Fibroblast of the aortic adventitia (primary cell): Measurements from ENCODE around the gene DRG2. TPM values are rescaled to one million over a fixed set of nuclear protein-coding genes. Genes with fewer than 3 reads are reported as not detected.

Source experiments
- DNase-seq: peaks from one replicate; pipeline ENCODE4 v3.0.0-alpha.2; 2010; ENCODE audit warnings: low read depth
- H3K4me3 ChIP-seq: 2 replicates; pipeline ENCODE4 v1.5.1; 2011; ENCODE audit warnings: low read depth, mild to moderate bottlenecking, control low read depth, low read length, moderate library complexity
- total RNA-seq: library from RNA; depleted of rRNA; stranded (reverse); fragments of >200 nt; gene quantifications from 2 replicates; pipeline ENCODE4 v1.2.3, GENCODE V29; 2012; ENCODE audit warnings: low replicate concordance
- TF ChIP-seq, protein P1 (sequence below): IDR thresholded peaks from 2 replicates; pipeline ENCODE4 v1.5.1; 2011; ENCODE audit warnings: mild to moderate bottlenecking, low read length, control low read depth, inconsistent platforms; ENCODE audit not compliant: insufficient read depth

DRG2 gene
- total RNA-seq, 1 donor = 25.3 TPM

- no peak overlapping the region for H3K4me3 ChIP-seq
- peak; percentile 59 for DNase-seq
- TF ChIP-seq, protein P1, sequence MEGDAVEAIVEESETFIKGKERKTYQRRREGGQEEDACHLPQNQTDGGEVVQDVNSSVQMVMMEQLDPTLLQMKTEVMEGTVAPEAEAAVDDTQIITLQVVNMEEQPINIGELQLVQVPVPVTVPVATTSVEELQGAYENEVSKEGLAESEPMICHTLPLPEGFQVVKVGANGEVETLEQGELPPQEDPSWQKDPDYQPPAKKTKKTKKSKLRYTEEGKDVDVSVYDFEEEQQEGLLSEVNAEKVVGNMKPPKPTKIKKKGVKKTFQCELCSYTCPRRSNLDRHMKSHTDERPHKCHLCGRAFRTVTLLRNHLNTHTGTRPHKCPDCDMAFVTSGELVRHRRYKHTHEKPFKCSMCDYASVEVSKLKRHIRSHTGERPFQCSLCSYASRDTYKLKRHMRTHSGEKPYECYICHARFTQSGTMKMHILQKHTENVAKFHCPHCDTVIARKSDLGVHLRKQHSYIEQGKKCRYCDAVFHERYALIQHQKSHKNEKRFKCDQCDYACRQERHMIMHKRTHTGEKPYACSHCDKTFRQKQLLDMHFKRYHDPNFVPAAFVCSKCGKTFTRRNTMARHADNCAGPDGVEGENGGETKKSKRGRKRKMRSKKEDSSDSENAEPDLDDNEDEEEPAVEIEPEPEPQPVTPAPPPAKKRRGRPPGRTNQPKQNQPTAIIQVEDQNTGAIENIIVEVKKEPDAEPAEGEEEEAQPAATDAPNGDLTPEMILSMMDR = peak; percentile 30
Observed at GRCh38 chr17:18093616-18094408, 6.1 kb downstream of the DRG2 start.

DNA sequence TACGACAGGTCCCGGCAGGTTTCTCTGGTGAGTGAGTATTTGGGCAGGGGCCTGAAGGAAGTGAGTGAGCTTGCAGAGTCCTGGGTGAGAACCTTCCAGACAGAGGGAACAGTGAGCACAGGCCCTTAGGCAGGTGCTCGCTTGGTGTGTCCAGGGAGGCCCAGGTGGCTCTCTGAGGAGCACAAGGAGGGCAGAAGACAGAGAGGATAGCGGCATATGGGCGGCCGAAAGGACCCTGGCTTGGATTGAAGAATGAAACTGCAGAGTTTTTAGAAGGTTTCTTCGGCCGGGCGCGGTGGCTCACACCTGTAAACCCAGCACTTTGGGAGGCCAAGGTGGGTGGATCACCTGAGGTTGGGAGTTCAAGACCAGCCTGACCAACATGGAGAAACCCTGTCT lies 6.7 kb downstream of the DRG2 start:
- no peak for DNase-seq
- H3K4me3 ChIP-seq = no peak overlapping the region

DNA sequence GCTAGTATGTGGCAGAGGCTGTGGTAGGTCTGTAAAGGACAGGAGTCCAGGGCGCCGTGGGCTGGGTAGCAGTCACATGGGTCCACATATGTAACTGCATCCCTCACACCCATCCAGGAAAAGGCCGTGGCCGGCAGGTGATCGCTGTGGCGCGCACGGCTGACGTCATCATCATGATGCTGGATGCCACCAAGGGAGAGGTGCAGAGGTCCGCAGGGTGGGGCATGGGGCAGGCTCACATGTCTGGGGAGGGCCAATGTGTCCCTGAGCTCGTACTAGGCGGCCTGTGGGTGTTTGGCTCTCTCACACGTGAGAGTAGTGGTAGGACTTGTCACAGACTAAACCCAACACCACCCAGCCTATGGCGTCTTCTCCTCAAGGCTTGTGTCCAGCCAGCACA lies 11.8 kb downstream of the DRG2 start:
- DNase-seq = no peak
- no peak overlapping the region for H3K4me3 ChIP-seq
- TF ChIP-seq, protein P1 = no peak

More for the DNA sequence above, 6.7 kb downstream of the DRG2 start:
- TF ChIP-seq, protein P1 = no peak

DNA sequence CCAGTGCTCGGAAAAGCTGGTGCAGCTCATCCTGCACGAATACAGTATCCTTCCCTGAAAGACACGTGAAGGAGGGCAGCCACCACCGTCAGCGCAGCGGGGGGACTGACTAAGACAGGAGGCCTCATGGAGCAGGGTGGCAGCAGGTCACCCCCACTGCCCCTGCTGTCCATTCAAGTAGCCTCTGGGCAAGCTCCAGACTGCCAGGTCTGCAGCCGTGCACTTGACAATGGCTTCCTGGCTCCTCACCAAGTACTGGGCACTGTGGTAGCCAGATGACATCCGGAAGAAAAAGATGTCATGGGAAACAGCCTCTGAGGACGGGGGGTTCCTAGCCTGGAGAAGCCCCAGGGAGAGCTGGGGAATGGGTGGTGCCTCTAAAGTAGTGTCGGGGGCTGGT lies 12.9 kb downstream of the DRG2 start:
- DNase-seq = no peak
- TF ChIP-seq, protein P1 = no peak
- H3K4me3 ChIP-seq = no peak overlapping the region

DNA sequence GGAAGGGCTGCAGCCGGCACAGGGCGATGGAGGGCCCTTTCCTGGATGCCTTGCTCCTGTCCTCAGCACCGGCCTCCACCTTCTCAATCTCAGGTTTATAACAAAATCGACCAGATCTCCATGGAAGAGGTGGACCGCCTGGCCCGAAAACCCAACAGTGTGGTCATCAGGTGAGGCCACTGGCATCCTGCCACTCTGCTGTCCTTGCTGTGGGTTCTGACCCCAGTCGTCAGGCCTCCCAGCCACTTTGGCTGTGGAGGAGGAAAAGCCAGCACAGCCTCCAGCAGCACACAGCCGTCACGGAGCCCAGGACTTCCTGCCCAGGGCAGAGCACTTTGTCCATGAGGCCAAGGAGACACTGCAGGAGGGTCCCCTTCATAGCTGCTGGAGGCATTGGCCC lies 14.1 kb downstream of the DRG2 start:
- no peak overlapping the region for H3K4me3 ChIP-seq
- DNase-seq = no peak
- TF ChIP-seq, protein P1 = no peak

GRCh38 chr17:18102640-18103039 lies 14.9 kb downstream of the DRG2 start:
- DNase-seq = no peak
- TF ChIP-seq, protein P1 = no peak
- no peak overlapping the region for H3K4me3 ChIP-seq
